IMR-90 (cell line): ENCODE data around the gene DCUN1D2. TPM values are rescaled to one million over a fixed set of nuclear protein-coding genes. Genes with fewer than 3 reads are reported as not detected.

Experiments
- ATAC-seq: fragments of 200-7000 bp; cut with Tn5 transposase; 2 replicates; pipeline ENCODE4 v1.9.1; 2020; ENCODE audit warnings: low read depth, mild to moderate bottlenecking, moderate library complexity
- BruUV-seq: library from RNA; stranded (reverse); fragments of 400-500 nt; replicated peaks from 2 replicates; lab custom pipeline; 2021; lab: Mats Ljungman, UMichigan
- CTCF ChIA-PET: fragments of 300-600 bp; formaldehyde crosslinking; extraction: SDS; loops from one replicate; lab custom pipeline; 2021; ENCODE audit warnings: antibody characterized with exemption; lab: Yijun Ruan, JAX
- POLR2A ChIA-PET: fragments of 300-600 bp; sonication (Branson Sonifier 250); formaldehyde crosslinking; loops from one replicate; lab custom pipeline; 2022; ENCODE audit warnings: antibody characterized with exemption; ENCODE audit not compliant: unreplicated experiment; lab: Charles Lee
- DNase-seq: peaks from one replicate; pipeline ENCODE4 v3.0.0; 2013
- H2AFZ ChIP-seq: replicated peaks from 2 replicates; pipeline ENCODE3; 2013; ENCODE audit warnings: low read length, mild to moderate bottlenecking; ENCODE audit not compliant: poor library complexity
- H2AK5ac ChIP-seq: 2 replicates; pipeline ENCODE4 v1.6.1; 2013; ENCODE audit warnings: low read depth, low read length, inconsistent platforms
- H2AK9ac ChIP-seq: replicated peaks from 2 replicates; pipeline ENCODE3; 2013; ENCODE audit warnings: mild to moderate bottlenecking, low read depth, low read length, moderate library complexity; ENCODE audit not compliant: poor library complexity
- H2BK120ac ChIP-seq: 2 replicates; pipeline ENCODE4 v1.6.1; 2013; ENCODE audit warnings: low read depth, low read length, inconsistent platforms
- H2BK15ac ChIP-seq: 3 replicates; pipeline ENCODE4 v1.6.1; 2013; ENCODE audit warnings: low read depth, low read length, inconsistent platforms
- H2BK20ac ChIP-seq: 2 replicates; pipeline ENCODE4 v1.6.1; 2013; ENCODE audit warnings: low read depth, mild to moderate bottlenecking, inconsistent platforms, low read length, moderate library complexity
- H2BK5ac ChIP-seq: 2 replicates; pipeline ENCODE4 v1.6.1; 2013; ENCODE audit warnings: mild to moderate bottlenecking, low read depth, low read length, inconsistent platforms; ENCODE audit not compliant: poor library complexity, severe bottlenecking
- H3K14ac ChIP-seq: replicated peaks from 2 replicates; pipeline ENCODE4 v1.6.1; 2013; ENCODE audit warnings: low read depth, low read length, inconsistent platforms
- H3K18ac ChIP-seq: 2 replicates; pipeline ENCODE4 v1.6.1; 2013; ENCODE audit warnings: low read depth, low read length, control low read depth
- H3K23ac ChIP-seq: 2 replicates; pipeline ENCODE4 v1.6.1; 2013; ENCODE audit warnings: low read depth, low read length, inconsistent platforms
- H3K27ac ChIP-seq: 2 replicates; pipeline ENCODE4 v1.5.1; 2013; ENCODE audit warnings: mild to moderate bottlenecking, control low read depth, low read length; ENCODE audit not compliant: insufficient read depth
- H3K27me3 ChIP-seq: 2 replicates; pipeline ENCODE4 v1.6.1; 2013; ENCODE audit warnings: low read length; ENCODE audit not compliant: control insufficient read depth, insufficient read depth
- H3K36me3 ChIP-seq: 2 replicates; pipeline ENCODE4 v1.6.1; 2013; ENCODE audit warnings: low read length, mixed read lengths; ENCODE audit not compliant: control insufficient read depth, insufficient read depth
- H3K4ac ChIP-seq: 2 replicates; pipeline ENCODE4 v1.6.1; 2013; ENCODE audit warnings: low read depth, low read length, inconsistent platforms
- H3K4me1 ChIP-seq: 2 replicates; pipeline ENCODE4 v1.6.1; 2013; ENCODE audit warnings: low read length, mixed read lengths; ENCODE audit not compliant: control insufficient read depth, insufficient read depth
- H3K4me2 ChIP-seq: 2 replicates; pipeline ENCODE4 v1.6.1; 2013; ENCODE audit warnings: low read depth, mild to moderate bottlenecking, control low read depth, low read length, moderate library complexity
- H3K4me3 ChIP-seq: 2 replicates; pipeline ENCODE4 v1.5.1; 2013; ENCODE audit warnings: low read depth, mild to moderate bottlenecking, control low read depth, low read length, moderate library complexity; ENCODE audit not compliant: insufficient read depth
- H3K56ac ChIP-seq: 2 replicates; pipeline ENCODE4 v1.6.1; 2013; ENCODE audit warnings: low read length, inconsistent platforms; ENCODE audit not compliant: insufficient read depth; ENCODE audit errors: extremely low read depth
- H3K79me1 ChIP-seq, 2 experiments: 2 replicates each; pipeline ENCODE4 v1.6.1; 2013; ENCODE audit warnings: low read length in 2 of 2, inconsistent platforms in 1 of 2, low read depth in 1 of 2
- H3K9ac ChIP-seq: 2 replicates; pipeline ENCODE4 v1.6.1; 2013; ENCODE audit warnings: low read depth, low read length, control low read depth
- H3K9me1 ChIP-seq: 2 replicates; pipeline ENCODE4 v1.6.1; 2013; ENCODE audit warnings: low read length, inconsistent platforms; ENCODE audit not compliant: insufficient read depth
- H3K9me3 ChIP-seq: 2 replicates; pipeline ENCODE4 v1.6.1; 2013; ENCODE audit warnings: low read length; ENCODE audit not compliant: control insufficient read depth, insufficient read depth
- H4K20me1 ChIP-seq: 2 replicates; pipeline ENCODE4 v1.6.1; 2013; ENCODE audit warnings: low read length, inconsistent platforms; ENCODE audit not compliant: insufficient read depth
- H4K5ac ChIP-seq: 2 replicates; pipeline ENCODE4 v1.6.1; 2013; ENCODE audit warnings: mild to moderate bottlenecking, low read depth, low read length, control low read depth
- H4K8ac ChIP-seq, 2 experiments: 2 replicates each; pipeline ENCODE4 v1.6.1; 2013; ENCODE audit warnings: low read depth in 2 of 2, low read length in 2 of 2, control low read depth in 1 of 2, inconsistent platforms in 1 of 2
- H4K91ac ChIP-seq: 2 replicates; pipeline ENCODE4 v1.6.1; 2013; ENCODE audit warnings: low read depth, low read length, inconsistent platforms; ENCODE audit not compliant: insufficient read depth
- BHLHE40 ChIP-seq: fragments of 150-350 bp; IDR thresholded peaks from 2 replicates; pipeline ENCODE4 v1.6.1; 2016; ENCODE audit warnings: mild to moderate bottlenecking, low read depth, low read length
- CEBPB ChIP-seq: IDR thresholded peaks from 2 replicates; pipeline ENCODE4 v1.6.1; 2012; ENCODE audit warnings: low read depth, low read length, improper control_type of control experiment
- FOS ChIP-seq: fragments of 150-350 bp; IDR thresholded peaks from 2 replicates; pipeline ENCODE4 v1.6.1; 2016; ENCODE audit warnings: low read depth, low read length
- MAFK ChIP-seq: IDR thresholded peaks from 2 replicates; pipeline ENCODE4 v1.6.1; 2012; ENCODE audit warnings: low read depth, low read length, improper control_type of control experiment
- MXI1 ChIP-seq: IDR thresholded peaks from 2 replicates; pipeline ENCODE4 v1.6.1; 2012; ENCODE audit warnings: low read depth, mild to moderate bottlenecking, low read length, moderate library complexity, borderline replicate concordance
- POLR2A ChIP-seq: IDR thresholded peaks from 2 replicates; pipeline ENCODE4 v1.6.1; 2012; ENCODE audit warnings: mild to moderate bottlenecking, low read depth, low read length
- RFX5 ChIP-seq: IDR thresholded peaks from 2 replicates; pipeline ENCODE4 v1.8.0; 2012; ENCODE audit warnings: low read depth, mild to moderate bottlenecking, low read length, moderate library complexity
- WGBS, 2 experiments: methylation state at CpG; one replicate each; pipeline versions ENCODE4 v1.1.5 to v1.1.7; 2013; ENCODE audit warnings: missing lambda C conversion rate in 2 of 2; ENCODE audit not compliant: insufficient read length in 1 of 2; ENCODE audit errors: extremely low coverage in 2 of 2; 5-methylcytosine and 5-hydroxymethylcytosine counted together
- dilution Hi-C: fragments of 300-500 bp; cut with HindIII; formaldehyde crosslinking; loops from one replicate; pipeline ENCODE4 v1.14.3; 2018; ENCODE audit warnings: low sequenced_read_pairs; ENCODE audit not compliant: unreplicated experiment
- in situ Hi-C: fragments of 300-500 bp; cut with MboI; formaldehyde crosslinking; loops from 3 replicates; pipeline ENCODE4 v1.14.3; 2019; ENCODE audit warnings: low sequenced_read_pairs, inconsistent platforms, mixed read lengths
- intact Hi-C: fragments of 100-400 bp; cut with micrococcal nuclease; formaldehyde crosslinking; loops from 2 replicates; pipeline ENCODE4 v1.10.0; 2022
- polyA plus RNA-seq, 3 experiments: library from polyadenylated mRNA; depleted of rRNA; stranded (reverse); fragments of >200 nt; gene quantifications; 2 replicates each; pipeline ENCODE4 v1.2.3, GENCODE V29; 2012; ENCODE audit warnings: low replicate concordance in 1 of 3
- total RNA-seq: library from RNA; depleted of rRNA; stranded (reverse); fragments of >200 nt; gene quantifications from 2 replicates; pipeline ENCODE4 v1.2.3, GENCODE V29; 2012

Gene DCUN1D2
- total and polyA plus RNA-seq, 2 of the 4 experiments (the other 2 are of a cell fraction): 8.1 to 11.5 TPM

- H2AK9ac ChIP-seq: peak overlapping the region; percentile 38
- no peak overlapping the region for H3K14ac ChIP-seq
- no peak overlapping the region for H2AK5ac ChIP-seq
- no peak overlapping the region; the same call in 1 of the 2 replicates for H3K9ac ChIP-seq
- no peak overlapping the region for H4K91ac ChIP-seq
- H2AFZ ChIP-seq: no peak overlapping the region
- CTCF ChIA-PET: no interaction called here
- BruUV-seq: no TSS peak
- H3K4ac ChIP-seq: no peak overlapping the region
- dilution Hi-C loops (no loop called here), intact Hi-C loops (no loop called here), in situ Hi-C loops (no loop called here)
- no peak overlapping the region for H4K8ac ChIP-seq
- H3K4me1 ChIP-seq: peaks cover 22% of the 10 kb centered on the region
- peak overlapping the region; percentile 86 for H3K4me2 ChIP-seq
- H2BK15ac ChIP-seq: no peak overlapping the region
- WGBS, 2 experiments: 0% methylated on average over 1 of the region's 5 CpGs; no CpG with 5 or more reads in 1 of the 2 experiments
- peaks cover 28% of the 10 kb centered on the region for H3K36me3 ChIP-seq
- ATAC-seq (no peak), DNase-seq (peak; percentile 99)
- H3K56ac ChIP-seq: no peak overlapping the region
- peaks cover 28% of the 10 kb centered on the region for H3K9me1 ChIP-seq
- TF ChIP-seq MXI1 (peak; percentile 76), POLR2A (no peak), CEBPB (peak; percentile 97), FOS (peak; percentile 99), MAFK (peak; percentile 65), RFX5 (no peak), BHLHE40 (peak; percentile 87)
- H2BK120ac ChIP-seq: no peak overlapping the region
- peak overlapping the region; percentile 50; the same call in 1 of the 2 replicates for H3K27ac ChIP-seq
- H3K23ac ChIP-seq: no peak overlapping the region; the same call in 1 of the 2 replicates
- H3K79me1 ChIP-seq: peaks cover 45 to 74% of the 10 kb centered on the region in 2 experiments
- H3K27me3 ChIP-seq: no peaks in the 10 kb centered on the region
- H4K20me1 ChIP-seq: peaks cover 69% of the 10 kb centered on the region
- no peak overlapping the region for H3K4me3 ChIP-seq
- no peak overlapping the region for H3K18ac ChIP-seq
- no peak overlapping the region for H2BK20ac ChIP-seq
- peak overlapping the region; percentile 81 for H2BK5ac ChIP-seq
- POLR2A ChIA-PET: no interaction called here
- no peaks in the 10 kb centered on the region for H3K9me3 ChIP-seq
- H4K5ac ChIP-seq: no peak overlapping the region
Observed at GRCh38 chr13:113493315-113493951, 2.9 kb upstream of the DCUN1D2 start.
